ENCODE results near the gene PTPMT1. TPM values are rescaled to one million over a fixed set of nuclear protein-coding genes. Genes with fewer than 3 reads are reported as not detected.

The PTPMT1 gene
- polyA plus RNA-seq, 2 donors, result 38.2 to 50.7 TPM

DNA sequence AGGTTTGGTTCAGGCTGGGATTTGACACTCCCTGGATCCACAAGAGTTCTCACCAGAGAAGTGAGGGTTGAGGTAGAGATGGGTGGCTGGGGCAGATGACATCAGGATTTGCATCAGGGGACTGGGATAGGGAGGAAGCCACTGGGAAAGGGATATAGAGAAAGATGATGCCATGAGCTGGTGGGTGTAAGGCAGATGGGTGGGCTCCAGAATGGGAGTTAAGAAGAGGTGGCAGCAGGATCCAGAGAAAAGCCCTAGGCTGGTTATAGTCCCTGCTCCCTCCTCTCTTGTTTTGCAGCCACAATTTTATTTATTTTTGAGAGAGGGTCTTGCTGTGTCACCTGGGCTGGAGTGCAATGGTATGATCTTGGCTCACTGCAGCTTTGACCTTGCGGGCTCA lies 30.6 kb downstream of the PTPMT1 start:
- Histone ChIP-seq H3K36me3 (ENCODE audit: control insufficient read depth in 2 of 2, insufficient read depth in 2 of 2, low read length in 1 of 2) (no peaks in the 10 kb centered on the region), H3K4me3 (ENCODE audit: low read depth in 1 of 2, low read length in 2 of 2) (no peak overlapping the region), H3K9me3 (ENCODE audit: control insufficient read depth in 2 of 2, insufficient read depth in 1 of 2, low read depth in 1 of 2, low read length in 1 of 2) (peaks cover 0 to 3% of the 10 kb centered on the region in 2 donors), H3K27ac (ENCODE audit: low read depth in 2 of 2, low read length in 1 of 2) (no peak overlapping the region), H3K4me1 (ENCODE audit: control insufficient read depth in 2 of 2, insufficient read depth in 2 of 2, low read length in 1 of 2) (peaks cover 3 to 4% of the 10 kb centered on the region in 2 donors), H3K27me3 (ENCODE audit: control insufficient read depth in 1 of 2, insufficient read depth in 2 of 2, low read length in 2 of 2) (peaks cover 0 to 9% of the 10 kb centered on the region in 2 donors)
- 100% methylated on average over 1 of the region's 1 CpG for WGBS, 2 donors

DNA sequence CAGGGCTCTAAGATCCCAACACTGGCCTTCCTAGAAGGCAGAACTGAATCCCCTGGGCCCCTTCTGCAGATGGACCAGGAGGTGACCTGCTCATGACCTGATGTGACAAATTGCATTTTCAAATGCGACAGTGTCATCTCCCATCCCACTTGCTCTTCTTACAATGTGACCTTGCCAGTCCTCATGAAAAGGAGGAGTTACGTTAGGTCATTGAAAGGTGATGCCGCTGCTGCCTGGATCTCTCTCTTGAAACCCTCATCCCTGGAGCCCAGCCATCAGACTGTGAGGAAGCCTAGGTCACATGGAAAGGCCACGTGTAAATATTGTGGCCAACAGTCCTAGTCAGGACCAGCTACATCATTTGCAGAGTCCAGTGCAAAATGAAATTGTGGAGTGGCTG lies 34.5 kb downstream of the PTPMT1 start:
- no peaks in the 10 kb centered on the region for H3K36me3 ChIP-seq (ENCODE audit: control insufficient read depth in 2 of 2, insufficient read depth in 2 of 2, low read length in 1 of 2)
- H3K4me3 ChIP-seq (ENCODE audit: low read depth in 1 of 2, low read length in 2 of 2), result no peak overlapping the region
- no peak overlapping the region for H3K27ac ChIP-seq (ENCODE audit: low read depth in 2 of 2, low read length in 1 of 2)
- H3K9me3 ChIP-seq (ENCODE audit: control insufficient read depth in 2 of 2, insufficient read depth in 1 of 2, low read depth in 1 of 2, low read length in 1 of 2), result peaks cover 0 to 3% of the 10 kb centered on the region in 2 donors
- H3K27me3 ChIP-seq (ENCODE audit: control insufficient read depth in 1 of 2, insufficient read depth in 2 of 2, low read length in 2 of 2), result no peaks in the 10 kb centered on the region
- WGBS, 2 donors, result 75 to 82% methylated on average over 4 of the region's 4 CpGs
- H3K4me1 ChIP-seq (ENCODE audit: control insufficient read depth in 2 of 2, insufficient read depth in 2 of 2, low read length in 1 of 2), result no peaks in the 10 kb centered on the region

DNA sequence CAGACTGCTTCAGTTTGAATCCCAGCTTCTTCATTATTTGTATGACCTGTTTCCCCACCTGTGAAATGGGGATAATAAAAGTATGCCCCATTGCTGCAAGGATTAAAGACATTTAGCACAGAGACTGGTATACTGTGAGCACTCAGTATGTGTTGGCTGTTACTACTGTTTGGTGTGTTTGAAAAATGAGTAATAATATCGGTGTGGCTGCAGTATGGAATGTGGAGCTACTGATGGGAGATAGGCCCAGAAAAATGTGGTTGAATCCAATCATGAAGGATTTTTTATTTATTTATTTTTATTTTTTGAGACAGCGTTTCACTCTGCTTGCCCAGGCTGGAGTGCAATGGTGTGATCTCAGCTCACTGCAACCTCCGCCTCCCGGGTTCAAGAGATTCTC lies 37.9 kb downstream of the PTPMT1 start:
- Histone ChIP-seq H3K4me3 (ENCODE audit: low read depth in 1 of 2, low read length in 2 of 2) (no peak overlapping the region), H3K36me3 (ENCODE audit: control insufficient read depth in 2 of 2, insufficient read depth in 2 of 2, low read length in 1 of 2) (no peaks in the 10 kb centered on the region), H3K9me3 (ENCODE audit: control insufficient read depth in 2 of 2, insufficient read depth in 1 of 2, low read depth in 1 of 2, low read length in 1 of 2) (no peaks in the 10 kb centered on the region), H3K27me3 (ENCODE audit: control insufficient read depth in 1 of 2, insufficient read depth in 2 of 2, low read length in 2 of 2) (no peaks in the 10 kb centered on the region), H3K4me1 (ENCODE audit: control insufficient read depth in 2 of 2, insufficient read depth in 2 of 2, low read length in 1 of 2) (no peaks in the 10 kb centered on the region), H3K27ac (ENCODE audit: low read depth in 2 of 2, low read length in 1 of 2) (no peak overlapping the region)
- WGBS, 2 donors, result 89 to 94% methylated on average over 4 of the region's 4 CpGs

DNA sequence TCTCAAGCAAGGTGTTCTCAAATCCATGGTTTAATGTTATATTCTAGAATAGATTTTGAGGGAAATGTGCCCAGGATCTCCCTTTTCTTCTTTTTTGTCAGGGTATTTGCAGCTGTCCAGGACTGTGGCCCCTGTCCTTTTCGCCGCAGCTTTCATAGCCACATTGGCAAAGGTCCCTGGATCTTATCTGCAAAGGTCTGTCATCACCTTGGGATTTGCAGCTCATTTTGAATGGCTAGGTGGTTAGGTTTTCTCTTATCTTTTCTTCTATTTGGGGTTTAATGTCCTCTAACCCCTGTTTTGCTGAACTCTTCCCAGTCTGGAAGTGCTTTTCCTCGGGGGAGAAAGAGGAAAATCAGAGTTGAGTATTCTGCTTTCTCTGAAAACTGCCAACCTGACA lies 40.5 kb downstream of the PTPMT1 start:
- no peak overlapping the region for H3K4me3 ChIP-seq (ENCODE audit: low read depth in 1 of 2, low read length in 2 of 2)
- WGBS, 2 donors, result 83 to 91% methylated on average over 3 of the region's 3 CpGs

DNA sequence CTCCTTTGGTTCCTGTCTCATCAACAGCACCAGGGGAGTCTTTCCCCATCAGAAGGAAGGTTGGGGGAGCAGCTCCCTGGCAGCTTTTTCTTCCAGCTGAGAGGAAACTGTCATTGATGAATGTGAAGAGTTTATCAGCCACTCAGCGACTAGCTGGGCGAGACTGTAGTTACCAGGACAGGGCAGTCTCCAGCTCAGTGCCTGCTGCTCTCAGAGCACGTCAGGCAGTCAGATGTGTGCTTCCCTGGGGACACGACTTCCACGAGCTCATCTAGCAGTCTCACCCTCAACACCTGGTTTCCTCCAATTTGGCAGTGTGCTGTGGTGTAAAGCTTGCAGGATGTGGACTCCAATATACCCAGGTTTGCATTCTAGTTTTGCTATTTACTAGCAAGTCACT lies 41.3 kb downstream of the PTPMT1 start:
- Histone ChIP-seq H3K4me1 (ENCODE audit: control insufficient read depth in 2 of 2, insufficient read depth in 2 of 2, low read length in 1 of 2) (no peaks in the 10 kb centered on the region), H3K4me3 (ENCODE audit: low read depth in 1 of 2, low read length in 2 of 2) (no peak overlapping the region), H3K9me3 (ENCODE audit: control insufficient read depth in 2 of 2, insufficient read depth in 1 of 2, low read depth in 1 of 2, low read length in 1 of 2) (no peaks in the 10 kb centered on the region), H3K27ac (ENCODE audit: low read depth in 2 of 2, low read length in 1 of 2) (no peak overlapping the region), H3K27me3 (ENCODE audit: control insufficient read depth in 1 of 2, insufficient read depth in 2 of 2, low read length in 2 of 2) (no peaks in the 10 kb centered on the region), H3K36me3 (ENCODE audit: control insufficient read depth in 2 of 2, insufficient read depth in 2 of 2, low read length in 1 of 2) (no peaks in the 10 kb centered on the region)
- 52 to 55% methylated on average over 5 of the region's 5 CpGs for WGBS, 2 donors

More for the DNA sequence above, 40.5 kb downstream of the PTPMT1 start:
- Histone ChIP-seq H3K36me3 (ENCODE audit: control insufficient read depth in 2 of 2, insufficient read depth in 2 of 2, low read length in 1 of 2) (no peaks in the 10 kb centered on the region), H3K27me3 (ENCODE audit: control insufficient read depth in 1 of 2, insufficient read depth in 2 of 2, low read length in 2 of 2) (no peaks in the 10 kb centered on the region), H3K4me1 (ENCODE audit: control insufficient read depth in 2 of 2, insufficient read depth in 2 of 2, low read length in 1 of 2) (no peaks in the 10 kb centered on the region), H3K9me3 (ENCODE audit: control insufficient read depth in 2 of 2, insufficient read depth in 1 of 2, low read depth in 1 of 2, low read length in 1 of 2) (no peaks in the 10 kb centered on the region), H3K27ac (ENCODE audit: low read depth in 2 of 2, low read length in 1 of 2) (no peak overlapping the region)

DNA sequence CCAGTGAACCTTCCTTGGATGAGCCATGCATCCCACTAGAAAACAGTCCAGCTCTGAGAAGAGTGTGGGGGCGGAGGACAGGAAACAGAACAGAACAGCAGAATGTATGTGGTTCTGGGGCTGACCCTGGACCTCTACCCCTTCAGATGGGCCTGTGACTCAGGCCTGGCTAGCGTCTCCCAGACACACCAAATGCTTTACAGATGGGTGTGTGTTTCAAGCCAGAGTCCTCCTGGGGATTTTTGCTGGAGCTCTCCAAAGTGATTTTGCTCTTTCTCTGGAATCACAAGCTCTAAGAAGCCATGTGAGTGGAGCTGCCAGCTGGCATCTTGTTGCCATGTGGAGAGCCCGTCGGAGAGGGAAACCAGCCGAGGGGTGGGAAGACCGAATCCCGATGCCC lies 42.0 kb downstream of the PTPMT1 start:
- no peak overlapping the region for H3K4me3 ChIP-seq (ENCODE audit: low read depth in 1 of 2, low read length in 2 of 2)
- H3K9me3 ChIP-seq (ENCODE audit: control insufficient read depth in 2 of 2, insufficient read depth in 1 of 2, low read depth in 1 of 2, low read length in 1 of 2), result no peaks in the 10 kb centered on the region
- no peaks in the 10 kb centered on the region for H3K27me3 ChIP-seq (ENCODE audit: control insufficient read depth in 1 of 2, insufficient read depth in 2 of 2, low read length in 2 of 2)
- H3K4me1 ChIP-seq (ENCODE audit: control insufficient read depth in 2 of 2, insufficient read depth in 2 of 2, low read length in 1 of 2), result no peaks in the 10 kb centered on the region
- no peaks in the 10 kb centered on the region for H3K36me3 ChIP-seq (ENCODE audit: control insufficient read depth in 2 of 2, insufficient read depth in 2 of 2, low read length in 1 of 2)
- H3K27ac ChIP-seq (ENCODE audit: low read depth in 2 of 2, low read length in 1 of 2), result no peak overlapping the region
- WGBS, 2 donors, result 77 to 89% methylated on average over 7 of the region's 7 CpGs

DNA sequence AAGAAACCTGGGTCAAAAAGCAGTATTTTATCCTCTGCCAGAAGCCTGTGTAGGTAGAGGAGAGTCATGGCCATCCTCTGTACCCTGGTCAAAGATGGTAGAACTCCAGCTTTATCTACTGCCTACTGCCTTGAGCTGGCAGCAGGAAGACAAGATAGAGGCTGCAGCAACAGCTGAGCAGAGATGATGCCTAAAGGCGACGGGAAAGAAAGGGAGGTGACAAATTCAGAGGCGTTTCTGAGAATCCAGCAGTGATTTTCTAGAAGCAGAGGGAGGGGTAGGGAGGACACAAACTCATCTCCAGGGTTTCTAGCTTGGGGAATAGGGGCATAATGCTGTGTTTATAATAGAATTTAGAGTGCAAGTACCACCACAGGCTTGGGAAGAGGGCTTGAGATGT lies 44.3 kb downstream of the PTPMT1 start:
- Histone ChIP-seq H3K9me3 (ENCODE audit: control insufficient read depth in 2 of 2, insufficient read depth in 1 of 2, low read depth in 1 of 2, low read length in 1 of 2) (no peaks in the 10 kb centered on the region), H3K27ac (ENCODE audit: low read depth in 2 of 2, low read length in 1 of 2) (no peak overlapping the region), H3K27me3 (ENCODE audit: control insufficient read depth in 1 of 2, insufficient read depth in 2 of 2, low read length in 2 of 2) (no peaks in the 10 kb centered on the region), H3K4me1 (ENCODE audit: control insufficient read depth in 2 of 2, insufficient read depth in 2 of 2, low read length in 1 of 2) (no peaks in the 10 kb centered on the region), H3K36me3 (ENCODE audit: control insufficient read depth in 2 of 2, insufficient read depth in 2 of 2, low read length in 1 of 2) (no peaks in the 10 kb centered on the region), H3K4me3 (ENCODE audit: low read depth in 1 of 2, low read length in 2 of 2) (no peak overlapping the region)
- 69 to 72% methylated on average over 3 of the region's 3 CpGs for WGBS, 2 donors

DNA sequence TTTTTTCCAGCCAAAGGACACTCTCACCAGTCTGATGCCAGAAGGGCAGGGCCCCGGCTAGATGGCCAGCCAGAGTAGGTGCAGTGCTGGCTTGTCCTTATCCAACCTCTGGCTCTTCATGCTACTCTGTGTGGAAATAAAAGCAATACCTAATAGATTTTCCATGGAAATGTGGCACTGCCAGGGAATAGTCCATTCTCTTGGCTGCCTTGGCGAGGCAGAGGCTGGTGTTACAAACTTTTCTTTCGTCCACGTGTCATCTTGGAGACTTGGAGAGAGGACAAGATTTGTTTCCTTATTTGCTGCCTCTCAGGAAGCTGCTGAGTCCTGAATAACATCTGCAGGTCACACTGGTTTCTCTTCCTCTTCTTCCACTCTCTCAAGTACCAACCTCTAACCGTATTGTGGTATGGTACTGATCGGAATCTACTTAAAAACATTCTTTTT lies 46.0 kb downstream of the PTPMT1 start:
- H3K4me1 ChIP-seq (ENCODE audit: control insufficient read depth in 2 of 2, insufficient read depth in 2 of 2, low read length in 1 of 2), result no peaks in the 10 kb centered on the region
- no peak overlapping the region for H3K27ac ChIP-seq (ENCODE audit: low read depth in 2 of 2, low read length in 1 of 2)
- H3K27me3 ChIP-seq (ENCODE audit: control insufficient read depth in 1 of 2, insufficient read depth in 2 of 2, low read length in 2 of 2), result no peaks in the 10 kb centered on the region
- no peaks in the 10 kb centered on the region for H3K9me3 ChIP-seq (ENCODE audit: control insufficient read depth in 2 of 2, insufficient read depth in 1 of 2, low read depth in 1 of 2, low read length in 1 of 2)
- H3K4me3 ChIP-seq (ENCODE audit: low read depth in 1 of 2, low read length in 2 of 2), result no peak overlapping the region
- WGBS, 2 donors, result 76 to 78% methylated on average over 6 of the region's 6 CpGs
- no peaks in the 10 kb centered on the region for H3K36me3 ChIP-seq (ENCODE audit: control insufficient read depth in 2 of 2, insufficient read depth in 2 of 2, low read length in 1 of 2)

DNA sequence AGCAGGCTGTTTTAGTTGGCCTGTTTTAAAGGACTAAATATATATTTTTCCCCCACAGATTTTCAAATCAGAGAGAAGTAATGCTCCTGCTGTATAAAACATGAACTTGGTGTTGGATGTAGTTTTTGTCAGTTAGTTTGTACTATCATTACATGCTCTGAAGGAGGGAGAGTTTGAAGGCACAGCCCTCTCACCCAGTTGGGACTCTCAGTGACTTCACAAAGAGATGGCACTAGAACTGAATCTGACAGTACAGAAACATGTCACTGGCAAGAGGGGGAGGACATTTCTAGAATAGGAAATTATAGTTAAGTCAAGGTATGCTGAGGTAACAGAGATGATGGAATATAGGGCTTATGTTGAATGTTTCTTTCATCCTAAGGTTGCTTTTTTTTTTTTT lies 49.9 kb downstream of the PTPMT1 start:
- H3K36me3 ChIP-seq (ENCODE audit: control insufficient read depth in 2 of 2, insufficient read depth in 2 of 2, low read length in 1 of 2), result peaks cover 1 to 5% of the 10 kb centered on the region in 2 donors
- H3K27ac ChIP-seq (ENCODE audit: low read depth in 2 of 2, low read length in 1 of 2), result no peak overlapping the region
- H3K4me3 ChIP-seq (ENCODE audit: low read depth in 1 of 2, low read length in 2 of 2), result no peak overlapping the region
- H3K4me1 ChIP-seq (ENCODE audit: control insufficient read depth in 2 of 2, insufficient read depth in 2 of 2, low read length in 1 of 2), result no peaks in the 10 kb centered on the region
- H3K9me3 ChIP-seq (ENCODE audit: control insufficient read depth in 2 of 2, insufficient read depth in 1 of 2, low read depth in 1 of 2, low read length in 1 of 2), result no peaks in the 10 kb centered on the region
- no peaks in the 10 kb centered on the region for H3K27me3 ChIP-seq (ENCODE audit: control insufficient read depth in 1 of 2, insufficient read depth in 2 of 2, low read length in 2 of 2)

DNA sequence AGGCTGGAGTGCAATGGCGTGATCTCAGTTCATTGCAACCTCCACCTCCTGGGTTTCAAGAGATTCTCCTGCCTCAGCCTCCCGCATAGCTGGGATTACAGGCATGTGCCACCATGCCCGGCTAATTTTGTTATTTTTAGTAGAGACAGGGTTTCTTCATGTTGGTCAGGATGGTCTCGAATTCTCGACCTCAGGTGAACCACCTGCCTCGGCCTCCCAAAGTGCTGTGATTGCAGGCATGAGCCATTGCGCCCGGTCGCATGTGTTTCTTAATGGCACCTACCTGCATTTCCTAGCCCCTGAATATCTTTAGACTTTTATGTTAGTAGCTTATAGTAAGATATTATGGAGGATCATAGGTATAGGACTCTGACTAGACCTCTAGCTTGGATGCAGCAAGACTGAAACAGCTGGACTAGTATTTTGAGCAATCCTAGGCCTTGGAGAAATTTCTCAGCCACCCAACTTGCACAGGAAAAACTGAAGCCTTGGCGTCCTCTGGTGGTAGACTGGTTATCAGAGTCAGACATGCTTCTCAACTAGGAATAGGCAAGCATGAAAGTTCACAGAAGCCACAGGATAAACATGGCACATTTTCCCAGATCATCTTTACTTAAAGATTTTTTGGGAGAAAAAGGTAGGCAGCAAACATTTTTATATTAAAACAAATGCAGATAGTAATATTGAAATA lies 51.5 kb downstream of the PTPMT1 start:
- Histone ChIP-seq H3K27ac (ENCODE audit: low read depth in 2 of 2, low read length in 1 of 2) (no peak overlapping the region), H3K9me3 (ENCODE audit: control insufficient read depth in 2 of 2, insufficient read depth in 1 of 2, low read depth in 1 of 2, low read length in 1 of 2) (no peaks in the 10 kb centered on the region), H3K36me3 (ENCODE audit: control insufficient read depth in 2 of 2, insufficient read depth in 2 of 2, low read length in 1 of 2) (peaks cover 5 to 11% of the 10 kb centered on the region in 2 donors), H3K4me3 (ENCODE audit: low read depth in 1 of 2, low read length in 2 of 2) (no peak overlapping the region), H3K4me1 (ENCODE audit: control insufficient read depth in 2 of 2, insufficient read depth in 2 of 2, low read length in 1 of 2) (no peaks in the 10 kb centered on the region), H3K27me3 (ENCODE audit: control insufficient read depth in 1 of 2, insufficient read depth in 2 of 2, low read length in 2 of 2) (no peaks in the 10 kb centered on the region)
- WGBS, 2 donors, result 89 to 90% methylated on average over 10 of the region's 10 CpGs

Measured in esophagus (tissue), 2 donors.